Activated T-cell treated with anti-CD3 and anti-CD28 coated beads, Interleukin-2, amount 50 U/mL, for 72 hours (primary cell): ENCODE measurements around the gene ARSA. TPM values are rescaled to one million over a fixed set of nuclear protein-coding genes. Genes with fewer than 3 reads are reported as not detected.

Experiments
- ATAC-seq, 2 donors: fragments of 150-1000 bp; cut with Tn5 transposase; replicated peaks in 1 of 2; 2 replicates each; pipeline ENCODE4 v1.10.0; 2021; ENCODE audit warnings: moderate library complexity in 2 of 2, mild to moderate bottlenecking in 1 of 2
- DNase-seq, 2 donors: peaks; one replicate each; pipeline ENCODE4 v3.0.0; 2021 to 2022; ENCODE audit warnings: mixed read lengths in 1 of 2
- H3K27ac Mint-ChIP-seq: one replicate; pipeline ENCODE4 v1.8.0; 2022; ENCODE audit warnings: mild to moderate bottlenecking, moderate library complexity, mixed read lengths
- H3K27me3 Mint-ChIP-seq: one replicate; pipeline ENCODE4 v1.8.0; 2022; ENCODE audit warnings: low read depth, mixed read lengths
- H3K36me3 Mint-ChIP-seq, 2 donors: one replicate each; pipeline ENCODE4 v1.8.0; 2022; ENCODE audit warnings: mixed read lengths in 2 of 2, mild to moderate bottlenecking in 1 of 2; ENCODE audit not compliant: insufficient read depth in 2 of 2
- H3K4me1 Mint-ChIP-seq: one replicate; pipeline ENCODE4 v1.8.0; 2022; ENCODE audit warnings: low read depth, mixed read lengths
- H3K4me3 Mint-ChIP-seq, 2 donors: one replicate each; pipeline ENCODE4 v1.8.0; 2022; ENCODE audit warnings: mild to moderate bottlenecking in 2 of 2, mixed read lengths in 2 of 2, moderate library complexity in 2 of 2
- H3K9me3 Mint-ChIP-seq, 2 donors: one replicate each; pipeline ENCODE4 v1.8.0; 2022; ENCODE audit warnings: mixed read lengths in 2 of 2
- total RNA-seq, 2 donors: library from RNA; stranded (reverse); gene quantifications; one replicate each; pipeline ENCODE4 v1.2.3, GENCODE V29; 2022

Gene ARSA
- total RNA-seq, 2 donors from 2014 or later, result 19.8 to 26.8 TPM

- no peaks in the 10 kb centered on the region for H3K9me3 Mint-ChIP-seq
- H3K36me3 Mint-ChIP-seq, result peaks cover 0 to 5% of the 10 kb centered on the region in 2 donors
- H3K27ac Mint-ChIP-seq, result no peak overlapping the region
- peak overlapping the region; percentile 58 to 76 for H3K4me3 Mint-ChIP-seq
- H3K27me3 Mint-ChIP-seq, result peaks cover 28% of the 10 kb centered on the region
- no peak for DNase-seq
- no peaks in the 10 kb centered on the region for H3K4me1 Mint-ChIP-seq
- no peak for ATAC-seq
Measured at GRCh38 chr22:50601669-50602337, 26.1 kb downstream of the ARSA start.

- H3K9me3 Mint-ChIP-seq, result no peaks in the 10 kb centered on the region
- peaks cover 28% of the 10 kb centered on the region for H3K27me3 Mint-ChIP-seq
- DNase-seq (no peak), ATAC-seq (no peak)
- no peaks in the 10 kb centered on the region for H3K4me1 Mint-ChIP-seq
- peaks cover 0 to 5% of the 10 kb centered on the region in 2 donors for H3K36me3 Mint-ChIP-seq
- peak overlapping the region in 1 of 2 donors; percentile 76 for H3K4me3 Mint-ChIP-seq
- no peak overlapping the region for H3K27ac Mint-ChIP-seq
Measured at GRCh38 chr22:50600967-50601668, 26.8 kb downstream of the ARSA start.

GRCh38 chr22:50600538-50600937 lies 27.4 kb downstream of the ARSA start, which contains the start of gene MAPK8IP2:
Gene MAPK8IP2, plus strand, starts transcription at chr22:50600793. Its CDS starts 26 bp downstream, at chr22:50600819.
- H3K27me3 Mint-ChIP-seq, result peaks cover 28% of the 10 kb centered on the region
- no peaks in the 10 kb centered on the region for H3K4me1 Mint-ChIP-seq
- H3K36me3 Mint-ChIP-seq, result peaks cover 0 to 5% of the 10 kb centered on the region in 2 donors
- H3K27ac Mint-ChIP-seq, result no peak within 1 kb of the TSS
- ATAC-seq (peak; percentile 52 to 55), DNase-seq (no peak)
- H3K9me3 Mint-ChIP-seq, result no peaks in the 10 kb centered on the region
- H3K4me3 Mint-ChIP-seq, result peak within 1 kb of the TSS; percentile 31 to 76

- peak; percentile 68 to 75 for DNase-seq
- Mint-ChIP-seq H3K27me3 (peaks cover 28% of the 10 kb centered on the region), H3K9me3 (no peaks in the 10 kb centered on the region), H3K4me3 (peak overlapping the region; percentile 31 to 61), H3K36me3 (peaks cover 0 to 5% of the 10 kb centered on the region in 2 donors), H3K27ac (no peak overlapping the region), H3K4me1 (no peaks in the 10 kb centered on the region)
- ATAC-seq, result peak; percentile 74 to 76
Measured at GRCh38 chr22:50599816-50600455, 28.0 kb downstream of the ARSA start.

- Mint-ChIP-seq H3K4me3 (no peak overlapping the region), H3K36me3 (peaks cover 0 to 5% of the 10 kb centered on the region in 2 donors), H3K9me3 (no peaks in the 10 kb centered on the region), H3K27ac (no peak overlapping the region), H3K27me3 (peaks cover 16% of the 10 kb centered on the region), H3K4me1 (no peaks in the 10 kb centered on the region)
- no peak for ATAC-seq
- no peak for DNase-seq
Measured at GRCh38 chr22:50597097-50597496, 30.9 kb downstream of the ARSA start.

- H3K4me1 Mint-ChIP-seq, result no peaks in the 10 kb centered on the region
- H3K9me3 Mint-ChIP-seq, result no peaks in the 10 kb centered on the region
- no peak for ATAC-seq
- peaks cover 0 to 4% of the 10 kb centered on the region in 2 donors for H3K36me3 Mint-ChIP-seq
- no peak overlapping the region for H3K27ac Mint-ChIP-seq
- peaks cover 7% of the 10 kb centered on the region for H3K27me3 Mint-ChIP-seq
- no peak overlapping the region for H3K4me3 Mint-ChIP-seq
- no peak for DNase-seq
Measured at GRCh38 chr22:50595189-50595588, 32.8 kb downstream of the ARSA start.

GRCh38 chr22:50587407-50587806 lies 40.5 kb downstream of the ARSA start:
- H3K36me3 Mint-ChIP-seq, result no peaks in the 10 kb centered on the region
- H3K4me1 Mint-ChIP-seq, result peaks cover 7% of the 10 kb centered on the region
- no peak overlapping the region for H3K4me3 Mint-ChIP-seq
- no peaks in the 10 kb centered on the region for H3K27me3 Mint-ChIP-seq
- DNase-seq (no peak), ATAC-seq (no peak)
- no peaks in the 10 kb centered on the region for H3K9me3 Mint-ChIP-seq
- H3K27ac Mint-ChIP-seq, result no peak overlapping the region

GRCh38 chr22:50586416-50586815 lies 41.5 kb downstream of the ARSA start:
- no peaks in the 10 kb centered on the region for H3K9me3 Mint-ChIP-seq
- H3K4me3 Mint-ChIP-seq, result no peak overlapping the region
- ATAC-seq, result no peak
- H3K4me1 Mint-ChIP-seq, result peaks cover 13% of the 10 kb centered on the region
- no peak for DNase-seq
- H3K27me3 Mint-ChIP-seq, result no peaks in the 10 kb centered on the region
- no peak overlapping the region for H3K27ac Mint-ChIP-seq
- H3K36me3 Mint-ChIP-seq, result no peaks in the 10 kb centered on the region

GRCh38 chr22:50585781-50586180 lies 42.2 kb downstream of the ARSA start:
- no peak overlapping the region for H3K27ac Mint-ChIP-seq
- H3K27me3 Mint-ChIP-seq, result no peaks in the 10 kb centered on the region
- no peak for DNase-seq
- H3K9me3 Mint-ChIP-seq, result no peaks in the 10 kb centered on the region
- H3K4me3 Mint-ChIP-seq, result no peak overlapping the region
- H3K36me3 Mint-ChIP-seq, result no peaks in the 10 kb centered on the region
- peaks cover 19% of the 10 kb centered on the region for H3K4me1 Mint-ChIP-seq
- no peak for ATAC-seq

GRCh38 chr22:50585238-50585637 lies 42.7 kb downstream of the ARSA start:
- Mint-ChIP-seq H3K9me3 (no peaks in the 10 kb centered on the region), H3K27ac (no peak overlapping the region), H3K36me3 (peaks cover 0 to under 1% of the 10 kb centered on the region in 2 donors), H3K4me1 (peaks cover 24% of the 10 kb centered on the region), H3K27me3 (no peaks in the 10 kb centered on the region), H3K4me3 (peak overlapping the region in 1 of 2 donors; percentile 56)
- DNase-seq, result no peak
- ATAC-seq, result no peak

- Mint-ChIP-seq H3K4me3 (peak overlapping the region; percentile 91 to 98), H3K27ac (no peak overlapping the region)
Measured at GRCh38 chr22:50584106-50585096, 43.6 kb downstream of the ARSA start.

GRCh38 chr22:50583294-50583861 lies 44.6 kb downstream of the ARSA start:
- peaks cover 5 to 8% of the 10 kb centered on the region in 2 donors for H3K36me3 Mint-ChIP-seq

More at GRCh38 chr22:50584106-50585096, 43.6 kb downstream of the ARSA start:
- Mint-ChIP-seq H3K36me3 (peaks cover 4 to 7% of the 10 kb centered on the region in 2 donors), H3K4me1 (peaks cover 33% of the 10 kb centered on the region), H3K27me3 (no peaks in the 10 kb centered on the region), H3K9me3 (no peaks in the 10 kb centered on the region)
- ATAC-seq (no peak), DNase-seq (no peak)

More at GRCh38 chr22:50583294-50583861, 44.6 kb downstream of the ARSA start:
- Mint-ChIP-seq H3K4me3 (peak overlapping the region; percentile 91 to 98), H3K27ac (peak overlapping the region; percentile 69), H3K4me1 (peaks cover 34% of the 10 kb centered on the region), H3K9me3 (no peaks in the 10 kb centered on the region), H3K27me3 (no peaks in the 10 kb centered on the region)
- ATAC-seq (peak; percentile 17 to 23), DNase-seq (no peak)
